Stimulated activated CD4-positive, alpha-beta T cell treated with anti-CD3 and anti-CD28 coated beads, TNF-alpha, amount 100 ng/mL, for 1 hour (primary cell): Measurements from ENCODE around the gene ALPP.
"Not testable (repeated sequence)": the region's sequence is repeated elsewhere in the genome, so short reads cannot be mapped to it uniquely, and the experiment has no call there.

Experiments
- DNase-seq, 3 donors: peaks; one replicate each; pipeline ENCODE4 v3.0.0-alpha.2; 2020; ENCODE audit warnings: low read depth in 3 of 3, low spot score in 1 of 3

Gene ALPP

DNA sequence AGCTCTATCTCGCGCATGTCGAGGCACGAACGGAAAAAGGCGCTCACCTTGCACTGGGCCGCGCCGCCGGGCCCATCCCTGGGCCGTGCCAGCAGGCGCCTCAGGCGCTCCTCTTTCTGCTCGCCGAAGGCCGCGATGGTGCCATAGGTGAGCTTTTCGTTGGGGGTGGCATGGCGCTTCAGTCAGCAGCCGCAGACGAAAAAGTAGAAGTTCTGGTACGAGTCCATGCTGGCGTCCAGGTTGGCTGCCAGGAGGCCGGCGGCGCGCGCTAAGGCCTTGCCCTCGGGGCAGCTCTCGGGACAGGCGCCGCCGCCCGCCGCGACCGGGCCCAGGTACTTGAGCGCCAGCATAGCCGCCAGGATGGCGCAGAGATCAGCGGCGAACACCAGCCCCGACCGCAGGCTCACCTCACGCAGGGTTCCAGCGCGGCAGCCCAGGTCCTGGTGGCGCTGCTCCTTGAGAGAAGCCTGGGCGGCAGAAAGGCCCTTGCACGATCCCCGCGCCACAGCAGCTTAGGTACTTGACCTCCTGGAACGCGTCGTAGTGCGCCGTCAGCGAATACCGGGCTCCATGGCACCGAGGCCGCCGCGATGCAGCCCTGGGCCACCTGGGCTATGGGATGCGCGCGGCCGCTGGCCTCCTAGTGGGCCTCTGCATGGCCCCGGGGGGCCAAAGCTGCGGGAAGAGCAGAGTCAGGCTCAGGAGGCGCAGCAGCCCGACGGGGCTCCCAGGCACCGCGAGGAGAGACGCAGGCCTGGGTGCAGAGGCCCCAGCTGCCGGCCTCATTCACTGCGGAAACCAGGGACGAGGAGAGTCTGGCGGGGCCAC is 40.9 kb downstream of the ALPP start:
- DNase-seq: no peak

DNA sequence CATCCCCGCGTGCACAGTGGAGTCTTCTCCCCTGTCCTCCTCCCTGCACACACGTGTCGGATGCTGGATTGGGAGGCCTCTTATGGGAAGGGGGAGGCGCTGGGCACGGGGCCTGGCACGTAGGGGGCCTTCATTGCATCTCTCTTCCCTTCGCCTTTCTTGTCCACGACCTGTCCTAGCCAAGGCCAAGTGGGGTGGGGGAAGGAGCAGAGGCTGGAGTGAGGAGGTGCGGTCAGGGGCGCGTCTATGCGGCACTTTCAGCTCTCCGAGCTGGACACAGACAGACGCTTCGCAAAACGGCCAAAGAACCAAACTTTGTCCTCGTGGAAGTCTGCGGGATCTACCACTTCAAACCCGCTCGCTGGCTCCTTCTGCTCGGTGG is 41.5 kb downstream of the ALPP start:
- no peak for DNase-seq

DNA sequence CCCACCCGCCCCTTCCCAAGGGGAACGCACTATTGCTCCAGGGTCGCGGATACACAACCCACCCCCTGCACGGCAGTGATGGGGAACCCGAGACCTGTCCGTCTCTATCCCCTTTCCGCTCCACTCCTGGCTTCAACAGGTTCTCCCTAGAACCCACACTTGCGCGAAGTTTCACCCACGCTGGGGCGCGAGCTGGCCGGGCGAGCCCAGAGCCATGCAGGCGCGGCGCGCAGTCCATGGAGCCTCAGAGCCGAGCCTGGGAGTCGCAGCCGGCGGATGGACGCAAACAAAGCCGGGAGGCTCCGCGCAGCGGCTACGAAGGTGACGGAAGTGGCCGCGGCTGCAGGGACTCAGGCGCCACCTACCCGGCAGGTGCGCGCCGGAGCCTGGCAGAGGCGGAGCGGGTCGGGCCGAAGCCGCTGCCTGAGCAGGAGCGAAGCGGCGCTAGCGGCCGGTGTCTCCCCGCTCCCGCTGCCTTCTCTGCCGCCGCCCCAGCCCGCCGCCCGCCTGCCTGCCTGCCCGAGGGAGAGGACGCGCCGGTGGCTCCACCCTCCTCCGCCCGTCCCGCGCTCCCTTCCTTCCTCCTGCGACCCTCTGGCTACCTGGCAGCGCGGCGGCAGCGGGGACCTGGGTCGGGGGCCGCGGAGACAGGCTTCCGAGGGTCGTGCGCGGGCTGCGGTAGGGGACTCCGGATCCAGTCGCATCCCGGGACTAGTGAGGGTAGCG is 42.1 kb downstream of the ALPP start:
- DNase-seq: no peak

DNA sequence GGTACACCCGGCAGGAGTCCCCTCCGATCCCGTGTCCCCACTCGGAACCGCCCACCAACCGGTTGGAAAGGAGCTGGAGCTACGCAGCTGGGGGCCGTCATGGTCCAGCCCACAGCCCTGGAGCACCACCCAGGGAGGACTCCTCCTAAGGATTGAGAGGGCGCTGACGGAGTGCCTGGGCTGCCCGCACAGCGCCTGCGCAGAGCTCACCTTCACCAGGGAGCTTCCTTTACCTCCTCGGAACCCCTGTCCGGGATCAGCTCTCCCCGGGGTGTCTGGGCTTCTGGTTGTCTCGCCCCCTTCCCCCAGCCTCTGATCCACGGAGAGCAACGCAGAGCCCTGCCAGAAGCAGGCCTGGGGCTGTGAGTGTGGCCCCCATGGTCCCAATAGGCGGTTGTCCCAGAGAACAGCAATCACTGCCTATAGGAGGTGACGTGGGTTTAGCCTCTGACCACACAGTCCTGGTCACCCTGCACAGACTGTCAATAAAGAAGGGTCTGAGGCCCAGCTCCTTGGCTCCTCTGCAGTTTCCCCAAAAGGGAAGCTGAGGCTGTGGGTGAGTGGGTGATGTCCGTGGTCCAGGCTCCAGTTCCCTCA is 42.7 kb downstream of the ALPP start:
- DNase-seq: no peak

GRCh38 chr2:232422051-232422450 is 43.5 kb downstream of the ALPP start:
- no peak for DNase-seq

DNA sequence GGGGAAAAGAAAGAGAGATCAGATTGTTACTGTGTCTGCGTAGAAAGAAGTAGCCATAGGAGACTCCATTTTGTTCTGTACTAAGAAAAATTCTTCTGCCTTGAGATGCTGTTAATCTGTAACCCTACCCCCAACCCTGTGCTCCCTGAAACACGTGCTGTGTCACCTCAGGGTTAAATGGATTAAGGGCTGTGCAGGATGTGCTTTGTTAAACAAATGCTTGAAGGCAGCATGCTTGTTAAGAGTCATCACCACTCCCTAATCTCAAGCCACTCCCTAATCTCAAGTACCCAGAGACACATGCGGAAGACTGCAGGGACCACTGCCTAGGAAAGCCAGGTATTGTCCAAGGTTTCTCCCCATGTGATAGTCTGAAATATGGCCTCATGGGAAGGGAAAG is 44.4 kb downstream of the ALPP start:
- DNase-seq: not testable (repeated sequence)

- DNase-seq: not testable (repeated sequence)
Observed at GRCh38 chr2:232423407-232423806, 44.9 kb downstream of the ALPP start.

DNA sequence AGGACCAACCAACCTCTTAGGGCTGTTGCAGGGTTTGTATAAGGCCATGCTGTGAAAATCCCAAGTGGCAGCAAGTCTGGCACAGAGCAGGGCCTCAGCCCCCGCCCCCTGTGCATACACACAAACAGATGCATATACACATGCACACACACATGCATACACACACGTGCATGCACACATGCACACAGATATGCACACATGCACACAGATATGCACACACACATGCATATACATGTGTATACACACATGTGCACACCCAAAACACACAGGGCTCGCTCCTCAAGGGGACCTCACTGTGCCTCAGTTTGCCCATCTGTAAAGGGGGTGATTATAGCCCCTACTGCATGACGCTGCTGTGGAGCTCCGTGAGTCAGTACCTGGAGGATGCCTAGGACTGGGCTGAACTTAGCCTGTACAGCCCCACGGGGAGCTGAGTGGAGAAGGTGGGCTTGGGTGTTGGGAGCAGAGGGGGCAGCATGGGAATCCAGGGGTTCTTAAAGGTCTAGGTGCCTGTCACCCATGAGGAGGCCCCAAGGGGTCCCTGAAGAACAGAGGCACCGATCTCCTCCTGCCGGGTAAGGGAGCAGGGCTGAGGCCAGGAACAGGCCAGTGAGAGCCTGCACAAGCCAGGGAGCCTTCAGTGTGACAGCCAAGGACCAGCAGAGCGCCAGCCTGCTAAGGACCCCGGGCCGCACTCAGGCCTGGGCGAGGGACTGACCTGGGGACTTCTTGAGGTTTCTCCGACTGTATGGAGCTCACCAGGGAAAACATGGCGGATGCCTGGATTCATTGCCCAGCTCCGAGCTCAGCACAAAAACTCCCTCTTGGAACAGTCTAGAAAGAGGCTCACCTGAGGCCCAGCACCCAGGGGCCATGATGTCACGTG is 53.4 kb downstream of the ALPP start:
- no peak for DNase-seq
